Subcutaneous abdominal adipose tissue (tissue), 5 donors: ENCODE measurements around the gene TDRD1.

ENCODE experiments used
- H3K27ac ChIP-seq: one replicate; pipeline ENCODE4 v1.7.0; 2013; ENCODE audit warnings: low read depth, mild to moderate bottlenecking, inconsistent platforms, low read length, moderate library complexity
- H3K27me3 ChIP-seq, 5 donors: one replicate each; pipeline ENCODE4 v1.7.0; 2013; ENCODE audit warnings: low read length in 5 of 5, inconsistent platforms in 1 of 5; ENCODE audit not compliant: control insufficient read depth in 5 of 5, insufficient read depth in 4 of 5
- H3K36me3 ChIP-seq, 5 donors: one replicate each; pipeline ENCODE4 v1.7.0; 2013; ENCODE audit warnings: low read length in 5 of 5; ENCODE audit not compliant: control insufficient read depth in 5 of 5, insufficient read depth in 5 of 5
- H3K4me1 ChIP-seq, 5 donors: one replicate each; pipeline ENCODE4 v1.7.0; 2013; ENCODE audit warnings: low read length in 5 of 5, mild to moderate bottlenecking in 3 of 5, moderate library complexity in 1 of 5; ENCODE audit not compliant: control insufficient read depth in 5 of 5, insufficient read depth in 5 of 5
- H3K4me3 ChIP-seq, 5 donors: one replicate each; pipeline ENCODE4 v1.7.0; 2013; ENCODE audit warnings: low read length in 5 of 5, low read depth in 1 of 5
- H3K9ac ChIP-seq, 5 donors: one replicate each; pipeline ENCODE4 v1.7.0; 2013; ENCODE audit warnings: low read length in 5 of 5, mild to moderate bottlenecking in 4 of 5, moderate library complexity in 3 of 5
- H3K9me3 ChIP-seq, 5 donors: one replicate each; pipeline ENCODE4 v1.7.0; 2013; ENCODE audit warnings: low read length in 5 of 5; ENCODE audit not compliant: control insufficient read depth in 5 of 5
- donor health status: healthy.
- donor health status: healthy.
- donor health status: healthy.
- donor health status: healthy.
- donor health status: healthy.

The TDRD1 gene

DNA sequence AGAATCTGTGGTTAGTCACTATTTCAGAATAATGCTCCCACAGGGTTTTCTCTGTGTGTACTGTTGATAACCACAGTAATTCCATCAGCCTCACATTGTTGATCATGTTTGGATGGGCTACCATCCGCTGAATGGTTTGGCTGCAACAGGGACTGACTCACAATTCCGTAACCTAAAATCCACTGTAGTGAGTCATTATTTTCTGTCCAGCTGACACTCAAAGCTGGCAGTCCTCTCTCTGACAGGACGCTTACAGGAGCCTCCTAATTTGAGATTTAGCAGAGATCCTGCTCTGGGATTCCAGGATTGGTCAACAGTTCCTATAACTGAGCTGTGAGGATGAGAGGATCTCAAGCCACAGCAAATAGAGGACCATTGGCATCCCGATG, 92.6 kb downstream of the TDRD1 start:
- H3K27ac ChIP-seq: no peak overlapping the region

DNA sequence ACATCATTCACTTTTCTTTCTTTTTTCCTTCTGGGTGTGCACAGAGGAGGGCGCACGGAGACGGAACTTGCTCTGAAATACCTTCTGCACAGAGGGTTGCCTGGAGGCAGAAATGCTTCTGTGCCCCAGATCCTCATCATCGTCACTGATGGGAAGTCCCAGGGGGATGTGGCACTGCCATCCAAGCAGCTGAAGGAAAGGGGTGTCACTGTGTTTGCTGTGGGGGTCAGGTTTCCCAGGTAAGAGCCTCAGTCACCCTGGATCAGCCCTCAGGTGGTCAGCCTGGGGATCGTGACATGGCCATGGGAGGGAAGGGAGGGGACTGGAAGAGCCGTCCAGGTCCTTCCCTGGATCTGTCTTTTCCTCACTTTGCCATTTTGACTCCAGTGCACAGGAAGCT, 93.5 kb downstream of the TDRD1 start:
- Histone ChIP-seq H3K9ac (no peak overlapping the region), H3K36me3 (no peaks in the 10 kb centered on the region), H3K27ac (no peak overlapping the region)

More for the DNA sequence above, 92.6 kb downstream of the TDRD1 start:
- H3K27me3 ChIP-seq: peaks cover 0 to 3% (median 0%) of the 10 kb centered on the region in 5 donors
- H3K36me3 ChIP-seq: no peaks in the 10 kb centered on the region
- no peaks in the 10 kb centered on the region for H3K9me3 ChIP-seq
- no peak overlapping the region for H3K9ac ChIP-seq
- H3K4me1 ChIP-seq: peaks cover 0 to 6% (median 0%) of the 10 kb centered on the region in 5 donors
- no peak overlapping the region for H3K4me3 ChIP-seq

DNA sequence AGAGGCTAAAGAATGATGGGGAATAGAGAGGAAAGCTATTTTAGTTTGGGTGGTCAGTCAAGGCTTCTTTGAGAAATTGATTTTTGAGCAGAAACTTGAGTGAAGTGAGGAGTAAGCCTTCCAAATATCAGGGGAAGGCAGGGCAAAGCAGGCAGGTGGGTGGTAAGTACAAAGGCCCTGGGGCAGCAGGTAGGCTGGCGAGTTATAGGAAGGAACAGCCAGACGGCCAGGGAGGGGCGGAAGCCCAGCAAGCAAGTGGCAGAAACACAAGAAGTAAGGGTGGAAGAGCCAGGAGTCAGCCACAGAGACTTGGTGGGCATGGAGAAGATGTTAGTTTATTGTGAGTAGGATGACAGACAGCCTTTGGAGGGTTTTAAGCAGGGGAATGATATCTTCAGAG, 94.8 kb downstream of the TDRD1 start:
- Histone ChIP-seq H3K27me3 (peaks cover 0 to 6% (median 3%) of the 10 kb centered on the region in 5 donors), H3K9ac (no peak overlapping the region), H3K4me1 (peaks cover 0 to 6% (median 0%) of the 10 kb centered on the region in 5 donors), H3K4me3 (no peak overlapping the region), H3K27ac (no peak overlapping the region), H3K9me3 (no peaks in the 10 kb centered on the region), H3K36me3 (no peaks in the 10 kb centered on the region)

More for the DNA sequence above, 93.5 kb downstream of the TDRD1 start:
- Histone ChIP-seq H3K9me3 (no peaks in the 10 kb centered on the region), H3K27me3 (peaks cover 0 to 3% (median 0%) of the 10 kb centered on the region in 5 donors), H3K4me3 (no peak overlapping the region), H3K4me1 (peaks cover 0 to 6% (median 0%) of the 10 kb centered on the region in 5 donors)

DNA sequence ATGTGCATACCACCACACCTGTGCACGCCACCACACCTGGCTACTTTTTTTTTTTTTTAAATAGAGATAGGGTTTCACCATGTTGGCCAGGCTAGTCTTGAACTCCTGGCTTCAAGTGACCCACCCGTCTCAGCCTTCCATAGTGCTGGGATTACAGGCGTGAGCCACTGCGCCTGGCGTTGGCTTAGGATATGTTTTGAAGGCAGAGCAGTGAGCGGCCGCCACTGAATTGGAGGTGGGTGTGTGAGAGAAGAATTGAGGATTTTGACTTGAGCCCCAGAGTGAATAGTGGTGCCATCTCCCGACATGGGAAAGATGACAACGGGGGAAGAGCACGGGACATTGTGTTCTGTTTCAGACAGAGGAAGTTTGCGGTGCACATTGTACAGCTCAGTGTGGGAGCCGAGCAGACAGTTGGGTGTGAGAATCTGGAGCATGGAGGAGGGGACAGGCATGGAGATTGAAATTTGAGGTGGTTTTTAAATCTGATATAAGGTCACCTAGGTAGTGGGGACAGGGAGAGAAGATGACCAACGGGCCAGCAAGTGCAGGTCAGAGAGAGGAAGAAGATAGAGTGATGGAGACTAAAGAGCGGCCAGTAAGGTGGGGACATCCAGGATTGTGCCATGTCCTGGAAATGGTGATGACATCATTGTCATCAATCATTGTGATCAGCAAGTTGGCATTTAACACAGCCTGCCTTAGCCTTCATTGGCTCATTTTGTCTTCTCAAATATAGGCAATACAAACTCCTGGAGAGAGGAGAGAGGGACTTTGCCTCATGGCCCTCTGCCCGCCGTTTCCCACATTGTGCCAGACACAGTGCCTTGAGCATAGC, 95.7 kb downstream of the TDRD1 start:
- Histone ChIP-seq H3K27ac (no peak overlapping the region), H3K4me3 (no peak overlapping the region), H3K9me3 (no peaks in the 10 kb centered on the region), H3K36me3 (no peaks in the 10 kb centered on the region), H3K4me1 (peaks cover 0 to 5% (median 0%) of the 10 kb centered on the region in 5 donors), H3K9ac (no peak overlapping the region), H3K27me3 (peaks cover 0 to 6% (median 3%) of the 10 kb centered on the region in 5 donors)

DNA sequence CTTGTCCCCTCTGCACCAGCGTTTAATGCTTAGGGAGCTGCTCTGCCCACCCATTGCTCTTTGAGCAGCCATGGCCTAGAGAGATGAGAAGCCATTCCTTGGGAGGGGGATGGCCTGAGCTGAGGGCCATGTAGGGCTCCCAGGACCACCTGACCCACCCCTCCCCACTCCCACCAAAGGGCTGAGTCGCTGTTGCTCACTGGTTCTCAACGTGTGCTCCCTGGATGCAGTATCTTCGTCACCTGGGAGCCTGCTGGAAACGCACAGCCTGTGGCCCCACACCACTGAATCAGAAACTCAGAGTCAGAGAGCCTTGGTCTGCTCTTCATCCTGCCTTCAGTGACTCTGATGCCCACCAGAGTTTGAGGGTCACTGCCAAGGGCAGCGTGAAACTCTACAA, 96.9 kb downstream of the TDRD1 start:
- Histone ChIP-seq H3K9me3 (no peaks in the 10 kb centered on the region), H3K4me3 (no peak overlapping the region), H3K4me1 (peaks cover 0 to 3% (median 0%) of the 10 kb centered on the region in 5 donors), H3K9ac (no peak overlapping the region), H3K27ac (no peak overlapping the region), H3K36me3 (no peaks in the 10 kb centered on the region), H3K27me3 (peaks cover 0 to 6% (median 3%) of the 10 kb centered on the region in 5 donors)

DNA sequence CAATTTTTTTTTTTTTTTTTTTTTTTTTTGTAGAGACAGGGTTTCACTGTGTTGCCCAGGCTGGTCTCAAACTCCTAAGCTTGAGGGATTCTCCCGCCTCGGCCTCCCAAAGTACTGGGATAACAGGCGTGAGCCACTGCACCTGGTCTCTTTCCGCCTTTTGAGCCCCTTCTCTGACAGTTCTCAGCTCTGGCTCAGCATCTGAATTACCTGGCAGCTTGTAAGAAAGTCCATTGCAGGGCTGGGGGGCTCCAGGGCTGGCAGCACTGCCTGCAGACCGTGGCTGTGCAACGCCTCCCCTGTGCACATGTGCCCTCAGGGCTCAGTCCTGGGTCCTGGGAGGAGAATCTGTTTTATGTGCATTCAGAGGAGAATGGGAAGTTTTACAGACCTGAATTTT, 97.5 kb downstream of the TDRD1 start:
- H3K27me3 ChIP-seq: peaks cover 0 to 6% (median 3%) of the 10 kb centered on the region in 5 donors

DNA sequence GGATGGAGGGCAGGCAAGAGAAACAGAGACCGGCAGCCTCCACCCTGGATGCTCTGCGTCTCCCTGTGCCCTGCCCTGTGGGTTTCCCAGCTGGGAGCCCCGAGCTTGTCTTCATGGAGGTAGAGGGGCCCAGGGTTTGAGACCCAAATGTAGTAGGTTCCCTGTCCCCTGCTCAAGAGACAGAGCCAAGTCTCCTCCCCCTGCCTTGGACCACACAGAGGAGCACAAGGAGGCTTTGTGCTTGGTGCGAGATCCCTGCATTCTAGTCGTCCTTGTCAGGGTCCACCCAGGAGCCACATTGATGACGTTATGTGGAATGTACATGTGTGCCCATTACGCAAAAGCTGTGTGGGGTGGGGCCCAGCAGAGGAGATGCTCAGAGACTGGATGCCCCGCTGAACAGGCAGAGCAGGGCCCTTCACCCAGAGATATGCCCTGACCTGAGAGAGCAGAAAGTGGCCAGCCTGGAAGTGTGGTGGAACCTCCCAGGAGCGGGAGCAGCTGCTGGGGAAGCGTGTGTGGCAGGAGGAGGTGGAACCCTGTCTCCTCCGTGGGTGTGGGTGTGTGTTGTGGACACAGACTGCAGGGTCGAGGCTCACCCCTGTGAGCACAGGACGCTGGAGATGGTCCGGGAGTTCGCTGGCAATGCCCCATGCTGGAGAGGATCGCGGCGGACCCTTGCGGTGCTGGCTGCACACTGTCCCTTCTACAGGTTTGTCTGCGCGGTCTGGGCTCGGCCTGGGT, 99.2 kb downstream of the TDRD1 start:
- H3K4me3 ChIP-seq: no peak overlapping the region
- H3K27ac ChIP-seq: no peak overlapping the region
- no peaks in the 10 kb centered on the region for H3K9me3 ChIP-seq
- no peak overlapping the region for H3K9ac ChIP-seq
- peaks cover 0 to 6% (median 3%) of the 10 kb centered on the region in 5 donors for H3K27me3 ChIP-seq
- H3K4me1 ChIP-seq: no peaks in the 10 kb centered on the region
- no peaks in the 10 kb centered on the region for H3K36me3 ChIP-seq

More for the DNA sequence above, 97.5 kb downstream of the TDRD1 start:
- no peaks in the 10 kb centered on the region for H3K36me3 ChIP-seq
- H3K9me3 ChIP-seq: no peaks in the 10 kb centered on the region
- no peak overlapping the region for H3K9ac ChIP-seq
- H3K4me3 ChIP-seq: no peak overlapping the region
- H3K27ac ChIP-seq: no peak overlapping the region
- no peaks in the 10 kb centered on the region for H3K4me1 ChIP-seq

DNA sequence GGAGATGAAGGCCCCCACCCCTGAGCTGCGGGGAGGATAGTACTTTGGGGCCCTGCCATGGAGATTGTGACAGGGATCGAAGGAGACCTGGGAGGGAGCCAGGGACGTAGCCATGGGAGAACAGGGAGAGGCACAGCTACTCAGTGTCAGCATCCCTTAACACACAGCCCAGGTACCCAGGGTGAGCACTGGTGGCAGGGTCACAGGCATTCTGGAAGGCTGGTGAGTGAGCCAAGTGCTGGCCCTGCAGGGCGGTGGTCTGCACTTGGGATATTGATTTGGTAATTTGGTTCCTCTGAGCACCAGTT, 99.7 kb downstream of the TDRD1 start:
- H3K9ac ChIP-seq: no peak overlapping the region
- no peaks in the 10 kb centered on the region for H3K4me1 ChIP-seq

DNA sequence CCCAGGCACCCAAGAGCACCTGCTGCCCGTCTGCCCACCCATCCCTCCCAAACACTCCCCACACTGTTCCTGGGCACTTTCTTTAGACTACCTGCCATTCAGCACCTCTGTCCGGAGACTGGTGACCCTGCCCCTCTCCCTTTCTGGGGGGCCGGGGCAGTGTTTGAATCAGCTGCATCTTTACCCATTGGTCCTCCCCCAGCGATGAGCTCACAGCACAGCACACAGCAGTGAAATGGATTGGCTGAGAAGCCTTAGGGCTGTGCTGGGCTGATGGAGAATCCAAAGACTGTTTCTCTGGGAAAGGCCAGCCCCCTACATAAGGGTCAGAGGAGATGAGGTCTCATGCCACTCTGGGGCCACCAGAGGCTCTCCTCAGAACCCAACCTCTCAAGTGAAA, 100.1 kb downstream of the TDRD1 start:
- no peaks in the 10 kb centered on the region for H3K4me1 ChIP-seq
- H3K9me3 ChIP-seq: no peaks in the 10 kb centered on the region
- H3K9ac ChIP-seq: no peak overlapping the region
- no peak overlapping the region for H3K4me3 ChIP-seq
- H3K36me3 ChIP-seq: no peaks in the 10 kb centered on the region
- peaks cover 0 to 6% (median 3%) of the 10 kb centered on the region in 5 donors for H3K27me3 ChIP-seq
- H3K27ac ChIP-seq: no peak overlapping the region

More for the DNA sequence above, 99.7 kb downstream of the TDRD1 start:
- Histone ChIP-seq H3K27ac (no peak overlapping the region), H3K4me3 (no peak overlapping the region), H3K9me3 (no peaks in the 10 kb centered on the region), H3K36me3 (no peaks in the 10 kb centered on the region), H3K27me3 (peaks cover 0 to 6% (median 3%) of the 10 kb centered on the region in 5 donors)
